Psoas muscle (tissue), 8 donors: ENCODE data around the gene PLA1A. TPM values are rescaled to one million over a fixed set of nuclear protein-coding genes. Genes with fewer than 3 reads are reported as not detected.
A peak's percentile ranks its signal among the peaks of the same experiment; 100 is the strongest.

Experiments used
- ATAC-seq, 4 donors: fragments of 200-7000 bp; cut with Tn5 transposase; one replicate each; pipeline ENCODE4 v1.9.1; 2020; ENCODE audit warnings: moderate library complexity in 3 of 4, mild to moderate bottlenecking in 2 of 4
- DNase-seq, 2 donors: peaks; one replicate each; pipeline ENCODE4 v3.0.0-alpha.2; 2020
- H3K27ac ChIP-seq: fragments of 200-600 bp; one replicate; pipeline ENCODE4 v1.8.0; 2022
- H3K27me3 ChIP-seq, 3 donors: fragments of 200-600 bp in 1 of 3; one replicate each; pipeline versions ENCODE4 v1.6.1 to v1.8.0; 2013 to 2022; ENCODE audit warnings: low read length in 2 of 3, mild to moderate bottlenecking in 2 of 3, moderate library complexity in 1 of 3; ENCODE audit not compliant: insufficient read depth in 3 of 3
- H3K36me3 ChIP-seq, 2 donors: fragments of 200-600 bp in 1 of 2; one replicate each; pipeline versions ENCODE4 v1.6.1 to v1.8.0; 2013 to 2022; ENCODE audit warnings: low read depth in 1 of 2, mild to moderate bottlenecking in 1 of 2, moderate library complexity in 1 of 2; ENCODE audit not compliant: insufficient read depth in 1 of 2
- H3K4me1 ChIP-seq: fragments of 200-600 bp; one replicate; pipeline ENCODE4 v1.8.0; 2022
- H3K4me3 ChIP-seq: fragments of 200-600 bp; one replicate; pipeline ENCODE4 v1.8.0; 2022; ENCODE audit warnings: mild to moderate bottlenecking
- H3K9me3 ChIP-seq: fragments of 200-600 bp; one replicate; pipeline ENCODE4 v1.8.0; 2022
- CTCF ChIP-seq: fragments of 200-600 bp; IDR thresholded peaks from one replicate; pipeline ENCODE4 v1.8.0; 2022; ENCODE audit warnings: antibody characterized with exemption
- WGBS, 3 donors: extraction: QIAGEN DNeasy Blood & Tissue Kit; methylation state at CpG; one replicate each; pipeline versions ENCODE4 v1.1.6 to v1.1.7; 2013; 5-methylcytosine and 5-hydroxymethylcytosine counted together
- intact Hi-C, 2 donors: fragments of 100-400 bp; cut with DNase I; formaldehyde crosslinking; loops; one replicate each; pipeline versions ENCODE4 v1.11.0 to v1.14.2; 2022
- polyA plus RNA-seq, 3 donors: library from polyadenylated mRNA; stranded (reverse); fragments of 200-250 nt; gene quantifications; one replicate each; pipeline ENCODE4 v1.2.3, GENCODE V29; 2013
- total RNA-seq, 4 donors: library from RNA; stranded (reverse); fragmentation: NEBNext Ultra II Directional in 2 of 4; extraction: Animal tissue kit (Norgen Biotek cat#: 25700) in 2 of 4; gene quantifications; one replicate each; pipeline versions ENCODE4 v1.2.1 to v1.2.4, GENCODE V29; 2021 to 2023
- donor health status: healthy with polysubstance abuse.
- donor health status: DM: no; HTN: no; CAD: no; lungs with moderate emphysema.
- donor health status: Bipolar disorder and iron deficiency.
- donor health status: healthy.
- donor health status: DM: yes; HTN: yes; CAD: no.
- donor health status: DM: no; HTN: no; CAD: no.
- donor health status: DM: no; HTN: no; CAD: no.
- donor health status: DM: yes; HTN: yes; CAD: no.

PLA1A gene
- total and polyA plus RNA-seq, 7 donors, result 1.1 to 11.7 (median 2.5) TPM

GRCh38 chr3:119630128-119630879 lies 32.6 kb downstream of the PLA1A start:
- H3K4me1 ChIP-seq, result peaks cover 62% of the 10 kb centered on the region
- peak; percentile 80 to 89 (median 85) for ATAC-seq
- peak overlapping the region; percentile 10 for H3K4me3 ChIP-seq
- peak; percentile 50 to 74 for DNase-seq
- no peaks in the 10 kb centered on the region for H3K27me3 ChIP-seq
- H3K9me3 ChIP-seq, result no peaks in the 10 kb centered on the region
- intact Hi-C loops, result loop anchor here in 1 of 2 donors (2.0 kb wide), 1 partner anchor 32 kb away; no protein-coding TSS in a partner anchor
- H3K36me3 ChIP-seq, result no peaks in the 10 kb centered on the region
- TF ChIP-seq CTCF, result no peak
- H3K27ac ChIP-seq, result peak overlapping the region; percentile 93
- 52 to 65% (median 54%) methylated on average over 8 of the region's 8 CpGs for WGBS, 3 donors

- WGBS, 3 donors, result 24 to 42% (median 31%) methylated on average over 7 of the region's 7 CpGs
- peak in 1 of 2 donors; percentile 39 for DNase-seq
- no peaks in the 10 kb centered on the region for H3K36me3 ChIP-seq
- peak in 3 of 4 donors; percentile 11 to 53 (median 39) for ATAC-seq
- H3K4me3 ChIP-seq, result no peak overlapping the region
- H3K9me3 ChIP-seq, result no peaks in the 10 kb centered on the region
- peak overlapping the region; percentile 93 for H3K27ac ChIP-seq
- H3K27me3 ChIP-seq, result no peaks in the 10 kb centered on the region
- H3K4me1 ChIP-seq, result peaks cover 61% of the 10 kb centered on the region
- intact Hi-C loops, result loop anchor here in 1 of 2 donors (2.0 kb wide), 1 partner anchor 32 kb away; no protein-coding TSS in a partner anchor
- TF ChIP-seq CTCF, result no peak
Observed at GRCh38 chr3:119630880-119631329, 33.2 kb downstream of the PLA1A start.

- ATAC-seq (no peak), DNase-seq (no peak)
- Histone ChIP-seq H3K4me3 (no peak overlapping the region), H3K36me3 (no peaks in the 10 kb centered on the region), H3K27me3 (no peaks in the 10 kb centered on the region), H3K27ac (peak overlapping the region; percentile 93), H3K4me1 (peaks cover 61% of the 10 kb centered on the region), H3K9me3 (no peaks in the 10 kb centered on the region)
- intact Hi-C loops, result loop anchor here in 1 of 2 donors (2.0 kb wide), 1 partner anchor 33 kb away; no protein-coding TSS in a partner anchor
- TF ChIP-seq CTCF, result no peak
- WGBS, 3 donors, result 50 to 63% (median 56%) methylated on average over 3 of the region's 3 CpGs
Observed at GRCh38 chr3:119631516-119631915, 33.8 kb downstream of the PLA1A start.

- H3K27me3 ChIP-seq, result no peaks in the 10 kb centered on the region
- H3K9me3 ChIP-seq, result no peaks in the 10 kb centered on the region
- H3K27ac ChIP-seq, result peak overlapping the region; percentile 93
- no peaks in the 10 kb centered on the region for H3K36me3 ChIP-seq
- intact Hi-C loops, result no loop called here
- H3K4me3 ChIP-seq, result no peak overlapping the region
- TF ChIP-seq CTCF, result no peak
- ATAC-seq (no peak), DNase-seq (no peak)
- WGBS, 3 donors, result 49 to 61% (median 53%) methylated on average over 4 of the region's 4 CpGs
- peaks cover 61% of the 10 kb centered on the region for H3K4me1 ChIP-seq
Observed at GRCh38 chr3:119632216-119632615, 34.5 kb downstream of the PLA1A start.
